GM18873 (cell line): ENCODE measurements around the gene SCFD2.
"Not testable (repeated sequence)": the region's sequence is repeated elsewhere in the genome, so short reads cannot be mapped to it uniquely, and the experiment has no call there.

Source experiments
- ATAC-seq: cut with Tn5 transposase; IDR thresholded peaks from one replicate; pipeline ENCODE4 v1.9.1; 2021; ENCODE audit warnings: mild to moderate bottlenecking, moderate library complexity, moderate number of reproducible peaks; ENCODE audit not compliant: unreplicated experiment, low FRiP score

SCFD2 gene

GRCh38 chr4:52844596-52844995, 521.3 kb downstream of the SCFD2 start:
- no peak for ATAC-seq

- no peak for ATAC-seq
Measured at GRCh38 chr4:52843958-52844357, 521.9 kb downstream of the SCFD2 start.

GRCh38 chr4:52843351-52843750, 522.5 kb downstream of the SCFD2 start:
- no peak for ATAC-seq

GRCh38 chr4:52842792-52843191, 523.1 kb downstream of the SCFD2 start:
- no peak for ATAC-seq

GRCh38 chr4:52841682-52842456, 524.0 kb downstream of the SCFD2 start:
- ATAC-seq: no peak

- ATAC-seq: no peak
Measured at GRCh38 chr4:52840531-52841370, 525.1 kb downstream of the SCFD2 start.

- no peak for ATAC-seq
Measured at GRCh38 chr4:52838729-52839586, 526.9 kb downstream of the SCFD2 start.

- no peak for ATAC-seq
Measured at GRCh38 chr4:52837716-52838558, 527.9 kb downstream of the SCFD2 start.

- no peak for ATAC-seq
Measured at GRCh38 chr4:52836678-52837077, 529.2 kb downstream of the SCFD2 start.

GRCh38 chr4:52836120-52836519, 529.7 kb downstream of the SCFD2 start:
- ATAC-seq: no peak

- not testable (repeated sequence) for ATAC-seq
Measured at GRCh38 chr4:52834641-52835456, 531.0 kb downstream of the SCFD2 start.

- ATAC-seq: no peak
Measured at GRCh38 chr4:52833941-52834525, 531.8 kb downstream of the SCFD2 start.

GRCh38 chr4:52825460-52826090, 540.3 kb downstream of the SCFD2 start:
- ATAC-seq: no peak

- no peak for ATAC-seq
Measured at GRCh38 chr4:52824603-52825459, 541.0 kb downstream of the SCFD2 start.

GRCh38 chr4:52824270-52824602, 541.6 kb downstream of the SCFD2 start:
- no peak for ATAC-seq

- no peak for ATAC-seq
Measured at GRCh38 chr4:52823702-52824092, 542.2 kb downstream of the SCFD2 start.
